K562 (cell line): ENCODE results near the gene NPIPB2. TPM values are rescaled to one million over a fixed set of nuclear protein-coding genes. Genes with fewer than 3 reads are reported as not detected.

Experiments used
- ATAC-seq: fragments of 200-7000 bp; cut with Tn5 transposase; 3 replicates; pipeline ENCODE4 v1.9.1; 2020; ENCODE audit warnings: moderate library complexity
- BruUV-seq: library from RNA; stranded (reverse); fragments of 400-500 nt; replicated peaks from 2 replicates; lab custom pipeline; 2021; lab: Mats Ljungman, UMichigan
- CTCF ChIA-PET: fragments of 300-600 bp; formaldehyde crosslinking; extraction: SDS; loops from one replicate; lab custom pipeline; 2021; ENCODE audit warnings: low intra/inter-chr PET ratio; lab: Yijun Ruan, JAX
- POLR2A ChIA-PET: fragments of 300-600, 350-650 bp; sonication (Branson Sonifier 250); formaldehyde crosslinking; extraction: SDS; loops from one replicate; lab custom pipeline; 2021; ENCODE audit warnings: antibody characterized with exemption, inconsistent platforms; lab: Yijun Ruan, JAX
- DNase-seq, 4 experiments: peaks; one replicate each; pipeline versions ENCODE4 v3.0.0 to v3.0.0-alpha.2; 2011 to 2018; ENCODE audit warnings: low spot score in 3 of 4, mixed read lengths in 3 of 4; ENCODE audit errors: extremely low read depth in 1 of 4
- FAIRE-seq: peaks from 2 replicates; lab custom pipeline; 2011; peaks lifted over from hg19 to GRCh38; lab: Jason Lieb, UNC
- H2AFZ ChIP-seq: 2 replicates; pipeline ENCODE4 v1.6.0; 2011; ENCODE audit warnings: low read depth, low read length, control low read depth, inconsistent platforms
- H3K27ac ChIP-seq: fragments of 200-600 bp; 3 replicates; pipeline ENCODE4 v1.8.0; 2011; ENCODE audit warnings: low read depth, mild to moderate bottlenecking, control low read depth, inconsistent platforms, low read length, moderate library complexity, mixed read lengths; ENCODE audit errors: extremely low read depth
- H3K27me3 ChIP-seq, 2 experiments: fragments of 300-600 bp in 1 of 2; 2 replicates in 1 of 2; 3 replicates in 1 of 2; pipeline versions ENCODE4 v1.6.0 to v1.8.0; 2011; ENCODE audit warnings: inconsistent platforms in 2 of 2, low read length in 2 of 2, mild to moderate bottlenecking in 1 of 2, mixed read lengths in 1 of 2, moderate library complexity in 1 of 2; ENCODE audit not compliant: control insufficient read depth in 2 of 2, insufficient read depth in 2 of 2
- H3K36me3 ChIP-seq: fragments of 300-600 bp; 3 replicates; pipeline ENCODE4 v1.8.0; 2011; ENCODE audit warnings: mild to moderate bottlenecking, low read length, inconsistent platforms; ENCODE audit not compliant: control insufficient read depth, insufficient read depth
- H3K4me1 ChIP-seq, 2 experiments: fragments of 200-600 bp in 1 of 2; replicated peaks in 1 of 2; 2 replicates in 1 of 2; 3 replicates in 1 of 2; pipeline versions ENCODE4 v1.5.1 to v1.8.0; 2011; ENCODE audit warnings: inconsistent platforms in 2 of 2, low read length in 2 of 2, mild to moderate bottlenecking in 1 of 2, mixed read lengths in 1 of 2, moderate library complexity in 1 of 2; ENCODE audit not compliant: control insufficient read depth in 2 of 2, insufficient read depth in 2 of 2
- H3K4me2 ChIP-seq: 2 replicates; pipeline ENCODE4 v1.6.1; 2011; ENCODE audit warnings: low read length, control low read depth, inconsistent platforms, mixed read lengths; ENCODE audit not compliant: insufficient read depth
- H3K4me3 ChIP-seq: fragments of 200-600 bp; sonication (generic), shearing (Covaris generic); 2 replicates; pipeline ENCODE4 v1.5.1; 2016; ENCODE audit warnings: control low read depth, inconsistent platforms
- H3K79me2 ChIP-seq: fragments of 200-600 bp; 3 replicates; pipeline ENCODE4 v1.8.0; 2011; ENCODE audit warnings: low read length, inconsistent platforms; ENCODE audit not compliant: control insufficient read depth, insufficient read depth
- H3K9ac ChIP-seq, 2 experiments: 2 replicates each; pipeline versions ENCODE4 v1.6.0 to v1.6.1; 2011; ENCODE audit warnings: low read depth in 2 of 2, low read length in 2 of 2, control low read depth in 1 of 2, inconsistent platforms in 1 of 2, mild to moderate bottlenecking in 1 of 2, mixed read lengths in 1 of 2; ENCODE audit not compliant: insufficient read depth in 1 of 2
- H3K9me1 ChIP-seq: one replicate; pipeline ENCODE4 v1.6.0; 2011; ENCODE audit warnings: inconsistent platforms, mild to moderate bottlenecking, low read length, moderate library complexity; ENCODE audit not compliant: control insufficient read depth, insufficient read depth
- H3K9me3 ChIP-seq: replicated peaks from 2 replicates; pipeline ENCODE4 v1.5.1; 2011; ENCODE audit warnings: low read depth, low read length, inconsistent platforms; ENCODE audit not compliant: control insufficient read depth, insufficient read depth
- H4K20me1 ChIP-seq: replicated peaks from 2 replicates; pipeline ENCODE4 v1.6.1; 2011; ENCODE audit warnings: low read length, inconsistent platforms, mixed read lengths; ENCODE audit not compliant: control insufficient read depth, insufficient read depth
- EZH2 ChIP-seq: IDR thresholded peaks from 2 replicates; pipeline ENCODE4 v1.6.1; 2012; ENCODE audit warnings: low read depth, mild to moderate bottlenecking, inconsistent platforms, low read length, borderline replicate concordance
- HMBOX1 ChIP-seq: sonication (generic); IDR thresholded peaks from 2 replicates; pipeline ENCODE4 v1.6.1; 2016
- SMAD3 ChIP-seq: fragments of 450-650 bp; formaldehyde crosslinking; conservative IDR thresholded peaks from 2 replicates; pipeline ENCODE4 v1.4.0; 2020; ENCODE audit warnings: mild to moderate bottlenecking
- SUPT5H ChIP-seq: fragments of 450-650 bp; IDR thresholded peaks from 2 replicates; pipeline ENCODE4 v1.6.1; 2016
- ZFP36 ChIP-seq: fragments of 150-350 bp; IDR thresholded peaks from 2 replicates; pipeline ENCODE4 v1.6.1; 2018; ENCODE audit warnings: low read length, low read depth; ENCODE audit not compliant: partially characterized antibody
- ZNF224 ChIP-seq: sonication (generic); formaldehyde crosslinking; IDR thresholded peaks from 2 replicates; pipeline ENCODE4 v1.8.0; 2022; ENCODE audit warnings: mild to moderate bottlenecking, missing genetic modification reagents
- WGBS: fragments of 100-300 bp; shearing (Covaris generic); methylation state at CpG from one replicate; pipeline ENCODE4 v1.1.6; 2016; ENCODE audit warnings: low coverage, mixed read lengths; ENCODE audit not compliant: insufficient coverage; ENCODE audit errors: missing lambda C conversion rate; 5-methylcytosine and 5-hydroxymethylcytosine counted together
- in situ Hi-C: fragments of 300-500 bp; cut with MboI; formaldehyde crosslinking; loops from 4 replicates; pipeline ENCODE4 v1.15.0; 2018; ENCODE audit warnings: inconsistent platforms, mixed read lengths
- intact Hi-C: fragments of 100-400 bp; cut with micrococcal nuclease; formaldehyde crosslinking; loops from 2 replicates; pipeline ENCODE4 v1.14.2; 2022
- polyA plus RNA-seq, 8 experiments: library from polyadenylated mRNA; depleted of rRNA in 4 of 8; stranded (reverse) in 5 of 8; unstranded in 3 of 8; fragments of >200 nt; fragmentation: Nextera tagmentation in 2 of 8; fragmentation: Illumina TruSeq in 1 of 8; extraction: Ambion mirVana in 2 of 8; extraction: Trizol in 1 of 8; gene quantifications; 2 replicates each; pipeline versions ENCODE4 v1.2.1 to v1.2.3, GENCODE V29; 2011 to 2014; ENCODE audit warnings: inconsistent platforms in 1 of 8, missing spikeins in 1 of 8
- total RNA-seq, 7 experiments: library from RNA; depleted of rRNA in 6 of 7; stranded (reverse); fragments of >200 nt in 6 of 7; fragmentation: Illumina TruSeq in 2 of 7; extraction: Trizol in 2 of 7; gene quantifications; 2 replicates each; pipeline versions ENCODE4 v1.2.1 to v1.2.3, GENCODE V29; 2011 to 2021; ENCODE audit warnings: low replicate concordance in 1 of 7

NPIPB2 gene
- total and polyA plus RNA-seq, 9 of the 15 experiments (the other 6 are each of a cell fraction or from before 2014, with no cell fraction given) = 0.21 to 2.9 (median 1.6) TPM; not detected in 1

- Histone ChIP-seq H3K9me1 (peaks cover 2% of the 10 kb centered on the region), H3K27ac (no peak overlapping the region), H3K27me3 (no peaks in the 10 kb centered on the region), H3K4me3 (no peak overlapping the region), H3K36me3 (peaks cover 74% of the 10 kb centered on the region), H3K9ac (no peak overlapping the region), H2AFZ (no peak overlapping the region), H3K9me3 (no peaks in the 10 kb centered on the region), H3K4me1 (no peaks in the 10 kb centered on the region), H4K20me1 (peaks cover 25% of the 10 kb centered on the region), H3K79me2 (peaks cover 94% of the 10 kb centered on the region), H3K4me2 (no peak overlapping the region)
- no TSS peak for BruUV-seq
- ATAC-seq (no peak), DNase-seq (no peak), FAIRE-seq (no peak)
- CTCF ChIA-PET = no interaction called here
- in situ Hi-C loops = no loop called here
- intact Hi-C loops = no loop called here
- 96% methylated on average over 5 of the region's 6 CpGs for WGBS
- POLR2A ChIA-PET = interaction anchor here (1.0 kb wide), 1 partner anchor 107 kb away, joined by 3 read pairs; the partner anchor contains the start of gene ZC3H7A
- TF ChIP-seq SUPT5H = 0 out of 2 replicates have a peak, but pooled peaks have one; percentile 8
- no peak for TF ChIP-seq EZH2
- no peak for TF ChIP-seq ZNF224 (CRISPR knock-in tag)
Measured at GRCh38 chr16:11903906-11904305, 37.9 kb downstream of the NPIPB2 start.

GRCh38 chr16:11901091-11901490 lies 40.8 kb downstream of the NPIPB2 start:
- FAIRE-seq (no peak), DNase-seq (no peak), ATAC-seq (no peak)
- no peak overlapping the region for H3K4me3 ChIP-seq
- H3K27me3 ChIP-seq = no peaks in the 10 kb centered on the region
- H3K27ac ChIP-seq = no peak overlapping the region
- no peak for TF ChIP-seq HMBOX1
- TF ChIP-seq SMAD3 (CRISPR knock-in tag) = no peak
- TF ChIP-seq ZFP36 = no peak
- H3K79me2 ChIP-seq = peaks cover 95% of the 10 kb centered on the region
- H3K9me1 ChIP-seq = peaks cover 2% of the 10 kb centered on the region
- H3K4me1 ChIP-seq = no peaks in the 10 kb centered on the region
- peaks cover 26% of the 10 kb centered on the region for H4K20me1 ChIP-seq
- H3K4me2 ChIP-seq = no peak overlapping the region
- ChIA-PET POLR2A (interaction anchor here (0.8 to 1.1 kb wide), 2 partner anchors 14 to 16 kb away, joined by 3 read pairs; partner anchors contain the start of gene GSPT1), CTCF (no interaction called here)
- peaks cover 77% of the 10 kb centered on the region for H3K36me3 ChIP-seq
- intact Hi-C loops = no loop called here
- no peak overlapping the region for H3K9ac ChIP-seq
- 82% methylated on average over 3 of the region's 3 CpGs for WGBS
- in situ Hi-C loops = no loop called here
- no peak overlapping the region for H2AFZ ChIP-seq
- H3K9me3 ChIP-seq = no peaks in the 10 kb centered on the region
- no TSS peak for BruUV-seq
